Lung microvascular endothelial cell (primary cell): Measurements from ENCODE around the gene NINJ2. TPM values are rescaled to one million over a fixed set of nuclear protein-coding genes. Genes with fewer than 3 reads are reported as not detected.

Experiments
- DNase-seq, 2 donors: peaks; one replicate each; pipeline versions ENCODE4 v3.0.0 to v3.0.0-alpha.2; 2010; ENCODE audit warnings: low read depth in 2 of 2
- total RNA-seq: library from RNA; depleted of rRNA; stranded (reverse); fragments of >200 nt; gene quantifications from 2 replicates; pipeline ENCODE4 v1.2.1, GENCODE V29; 2014

The NINJ2 gene
- total RNA-seq, 1 donor from 2014 or later: 0.79 TPM

- peak in 1 of 2 donors; percentile 46 for DNase-seq
Observed at GRCh38 chr12:571795-572531, 91.3 kb downstream of the NINJ2 start.

DNA sequence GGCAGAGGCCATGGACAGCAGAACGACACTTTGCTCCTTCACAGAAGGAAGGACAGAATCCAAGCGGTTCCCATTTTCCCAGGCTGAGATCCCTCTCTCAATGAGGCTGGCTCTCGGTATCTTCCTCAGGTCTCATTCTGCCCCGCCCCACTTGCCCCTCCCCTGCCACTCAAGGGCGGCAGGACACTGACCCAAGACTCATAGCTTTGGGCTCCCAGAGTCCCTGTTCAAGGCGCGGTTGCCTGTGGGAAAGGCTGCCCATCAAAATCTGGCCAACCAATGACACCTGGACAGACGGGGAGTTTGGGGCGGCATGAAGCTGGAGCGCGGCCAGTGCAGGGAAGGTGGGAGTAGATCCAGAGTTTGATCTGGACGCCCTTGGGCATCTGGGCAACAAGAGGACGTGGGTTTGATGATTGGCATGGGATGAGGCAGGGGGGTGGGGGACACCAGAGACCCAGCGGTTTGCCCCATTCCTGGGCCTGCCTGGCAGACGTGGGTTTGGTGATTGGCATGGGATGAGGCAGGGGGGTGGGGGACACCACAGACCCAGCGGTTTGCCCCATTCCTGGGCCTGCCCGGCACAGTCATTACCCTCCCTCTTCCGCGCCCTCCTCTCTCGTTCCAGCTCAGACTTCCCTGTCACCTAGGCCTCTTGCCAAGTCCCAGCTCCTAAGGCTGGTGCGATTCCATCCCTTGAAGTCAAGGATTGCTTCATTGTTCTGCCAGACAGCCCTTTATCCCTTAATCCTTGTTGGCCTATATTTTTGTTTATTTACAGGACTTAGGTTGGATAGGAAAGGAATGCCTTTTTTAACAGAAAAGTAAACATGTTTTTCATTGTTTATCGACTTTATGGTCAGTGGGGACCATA, 92.1 kb downstream of the NINJ2 start:
- DNase-seq: peak; percentile 47 to 80

GRCh38 chr12:570435-570920, 92.8 kb downstream of the NINJ2 start:
- DNase-seq: peak; percentile 85 to 89

DNA sequence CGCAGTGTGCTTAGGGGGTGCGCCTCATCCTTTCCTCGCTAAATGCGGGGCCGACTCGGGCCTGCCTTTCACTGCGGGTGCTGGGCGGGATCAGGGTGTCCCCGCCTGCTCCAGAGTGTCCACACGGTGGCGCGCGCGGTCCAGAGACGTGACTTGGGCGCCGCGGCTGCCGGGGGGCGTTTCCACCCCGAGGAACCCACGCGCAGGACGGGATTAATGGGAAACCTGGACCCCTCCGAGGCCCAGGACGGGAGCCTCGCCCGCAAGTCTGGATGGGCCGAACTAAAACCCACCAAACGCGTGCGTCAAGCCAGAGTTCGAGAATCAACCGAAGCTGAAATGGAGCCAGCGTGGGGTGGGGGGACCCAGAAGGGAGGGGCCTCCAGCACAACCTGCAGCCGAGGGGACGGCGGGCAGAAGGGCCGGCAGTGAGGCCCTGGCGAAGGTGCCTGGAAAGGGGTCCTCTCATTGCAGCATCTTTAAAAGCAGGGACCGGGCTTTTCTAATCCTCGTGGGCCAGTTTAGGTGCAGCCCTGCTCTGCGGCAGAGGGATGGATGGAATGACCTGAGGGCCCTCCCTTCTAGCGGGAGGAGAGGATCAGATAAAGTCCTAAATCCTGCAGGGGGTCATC, 93.3 kb downstream of the NINJ2 start:
- peak; percentile 87 to 88 for DNase-seq

GRCh38 chr12:569091-569676, 94.1 kb downstream of the NINJ2 start:
- no peak for DNase-seq

DNA sequence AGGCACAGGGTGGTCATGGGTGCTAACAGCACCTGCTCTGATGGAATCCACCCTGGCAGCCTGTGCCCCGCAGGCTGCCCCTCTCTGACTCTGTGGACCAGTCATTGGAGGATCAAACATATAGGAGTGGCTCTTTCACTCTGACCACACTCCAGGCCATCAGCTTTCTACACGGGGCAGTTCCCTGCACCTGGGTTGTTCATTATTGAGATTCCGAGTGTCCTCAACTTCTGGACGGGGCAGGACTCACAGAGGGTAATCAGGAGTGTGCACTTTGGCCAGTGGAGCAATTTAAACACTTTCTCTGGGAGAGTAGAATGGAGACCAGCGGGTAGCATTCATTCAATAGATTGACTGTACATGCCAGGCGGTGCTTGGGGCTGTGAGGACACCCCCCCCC, 94.8 kb downstream of the NINJ2 start:
- no peak for DNase-seq

DNA sequence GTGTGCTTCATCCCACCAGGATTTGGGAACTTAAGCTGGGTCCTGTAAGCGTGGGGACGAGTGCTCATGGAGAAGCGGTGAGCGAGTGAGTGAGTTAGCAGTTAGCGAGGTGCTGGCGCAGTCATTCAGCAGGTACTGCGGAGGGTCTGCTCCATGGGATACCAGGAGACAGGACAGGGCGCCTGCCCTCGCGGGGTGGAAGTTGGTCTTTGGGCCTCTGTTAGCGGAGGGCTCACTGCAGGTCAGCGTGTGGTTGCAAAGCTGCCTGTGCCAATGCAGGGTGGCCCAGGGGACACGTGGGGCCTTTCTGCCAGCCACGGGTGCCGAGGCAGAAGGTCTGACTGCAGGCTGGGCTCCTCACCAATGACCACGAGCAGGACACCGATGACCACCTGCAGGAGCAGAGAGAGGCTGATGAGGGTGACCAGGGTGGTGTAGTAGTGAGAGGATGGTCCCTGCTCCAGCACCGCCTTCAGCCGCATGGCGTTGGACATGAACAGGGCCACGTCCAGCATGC, 97.6 kb downstream of the NINJ2 start:
- no peak for DNase-seq

DNA sequence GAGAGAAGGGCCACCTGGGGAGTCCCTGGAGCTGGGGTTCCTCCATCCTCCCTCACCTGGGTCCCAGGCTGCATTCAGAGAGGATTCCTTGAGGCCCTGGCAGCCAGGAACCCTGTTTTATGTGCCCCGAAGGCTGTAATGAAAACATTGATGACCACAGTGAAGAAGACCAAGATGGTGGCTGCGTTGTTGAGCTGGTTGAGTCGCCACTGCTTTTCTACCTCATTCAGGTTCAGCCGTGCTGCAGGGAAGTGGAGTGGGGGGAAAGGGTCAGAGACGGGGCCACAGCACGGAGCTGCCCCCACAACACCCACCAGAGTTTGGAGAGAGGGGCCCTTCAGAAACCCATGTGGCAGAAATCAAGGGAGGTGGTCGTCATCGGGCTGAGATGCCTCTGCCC, 98.1 kb downstream of the NINJ2 start:
- no peak for DNase-seq

- no peak for DNase-seq
Observed at GRCh38 chr12:563787-564298, 99.4 kb downstream of the NINJ2 start.

GRCh38 chr12:563250-563781, 99.9 kb downstream of the NINJ2 start:
- DNase-seq: no peak

DNA sequence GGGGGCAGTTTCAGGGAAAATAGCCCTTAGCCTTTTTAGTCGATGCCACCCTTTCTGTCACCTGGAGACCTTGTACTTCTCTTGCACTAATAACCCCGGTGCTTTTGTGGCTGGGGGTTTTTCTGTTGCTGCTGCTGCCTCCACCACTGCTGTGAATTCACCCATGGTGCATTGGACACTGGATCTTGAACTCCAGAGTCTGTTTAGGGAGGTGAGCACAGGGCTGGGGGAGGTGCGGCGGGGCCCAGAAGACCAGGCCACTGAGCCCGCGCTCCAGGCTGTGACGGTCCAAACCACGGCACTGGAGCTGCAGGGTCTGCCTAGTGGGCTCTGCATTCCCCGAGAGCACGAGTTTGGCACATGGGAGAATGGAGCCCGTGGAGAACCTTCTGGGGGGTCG, 100.6 kb downstream of the NINJ2 start:
- DNase-seq: no peak

DNA sequence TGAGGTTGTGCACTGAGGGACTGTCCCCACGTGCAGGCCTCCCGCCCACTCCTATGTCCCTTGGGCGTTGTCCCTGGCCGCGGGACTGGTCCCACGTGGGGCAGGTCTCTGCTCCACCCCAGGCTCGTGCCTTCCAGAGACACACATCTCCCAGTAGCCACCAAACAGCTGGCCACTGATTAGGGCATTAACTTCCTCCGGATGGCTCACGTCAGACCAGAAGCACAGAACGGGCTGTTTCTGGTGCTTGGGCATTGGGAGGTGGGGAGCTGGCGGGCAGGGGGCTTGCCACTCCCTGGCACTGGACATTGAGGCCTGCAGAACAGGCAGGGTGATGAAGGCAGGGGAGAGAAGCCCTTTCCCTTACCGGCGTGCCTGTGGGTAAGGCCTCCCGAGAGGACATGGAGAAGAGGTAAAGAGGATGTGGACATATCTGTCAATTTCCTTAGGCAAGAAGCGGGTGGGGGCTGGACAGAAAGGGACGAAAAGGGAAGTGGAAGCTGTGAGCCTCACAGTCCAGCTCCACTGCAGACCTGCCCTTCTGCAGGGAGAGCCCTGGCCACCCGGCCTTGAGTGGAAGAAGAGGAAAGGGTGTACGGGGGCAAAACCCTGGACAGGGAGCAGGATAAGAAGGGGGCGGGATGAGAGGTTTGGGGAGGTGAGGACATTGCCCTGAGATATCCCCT, 101.2 kb downstream of the NINJ2 start:
- DNase-seq: peak; percentile 31 to 48

- no peak for DNase-seq
Observed at GRCh38 chr12:561391-561705, 101.9 kb downstream of the NINJ2 start.

- DNase-seq: no peak
Observed at GRCh38 chr12:560691-561390, 102.4 kb downstream of the NINJ2 start.

DNA sequence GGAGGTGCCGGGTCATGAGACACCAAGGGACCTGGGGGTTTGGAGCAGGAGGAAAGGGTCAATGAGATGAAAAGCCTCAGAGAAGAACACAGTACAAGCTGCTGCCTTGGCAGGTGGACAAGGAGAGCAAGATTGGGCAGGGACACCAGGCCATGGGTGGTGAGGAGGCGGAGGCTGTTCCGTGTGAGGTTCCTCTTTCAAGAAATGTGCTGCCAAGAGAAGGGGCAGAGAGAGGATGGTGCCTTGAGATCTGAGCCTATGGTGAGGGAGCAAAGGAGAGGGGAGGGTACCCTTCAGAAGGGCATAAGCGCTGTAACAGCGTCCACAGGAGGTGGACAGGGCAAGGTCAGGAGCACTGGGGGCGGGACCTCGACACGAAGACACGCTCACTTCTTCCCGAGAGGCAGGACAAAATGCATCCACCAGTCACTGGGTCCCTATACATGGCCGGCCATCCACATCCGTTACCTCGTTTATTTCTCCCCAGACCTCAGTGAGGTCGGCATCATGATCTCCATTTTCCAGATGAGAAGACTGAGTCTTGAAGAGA, 103.3 kb downstream of the NINJ2 start:
- DNase-seq: no peak

- no peak for DNase-seq
Observed at GRCh38 chr12:559208-559905, 103.9 kb downstream of the NINJ2 start.

- no peak for DNase-seq
Observed at GRCh38 chr12:558580-558979, 104.7 kb downstream of the NINJ2 start.

DNA sequence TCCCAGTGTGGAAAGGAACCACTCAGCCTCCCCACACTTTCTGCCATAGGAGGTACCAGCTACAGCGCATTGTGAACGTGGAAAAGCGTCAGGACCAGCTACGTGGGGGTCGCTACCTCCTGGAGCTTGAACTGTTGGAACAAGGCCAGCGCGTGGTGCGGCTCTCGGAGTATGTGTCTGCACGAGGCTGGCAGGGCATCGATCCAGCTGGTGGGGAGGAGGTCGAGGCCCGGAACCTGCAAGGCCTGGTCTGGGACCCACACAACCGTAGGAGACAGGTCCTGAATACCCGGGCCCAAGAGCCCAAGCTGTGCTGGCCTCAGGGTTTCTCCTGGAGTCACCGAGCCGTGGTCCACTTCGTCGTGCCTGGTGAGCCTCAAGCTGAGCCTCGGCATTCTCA, 106.7 kb downstream of the NINJ2 start:
- no peak for DNase-seq

DNA sequence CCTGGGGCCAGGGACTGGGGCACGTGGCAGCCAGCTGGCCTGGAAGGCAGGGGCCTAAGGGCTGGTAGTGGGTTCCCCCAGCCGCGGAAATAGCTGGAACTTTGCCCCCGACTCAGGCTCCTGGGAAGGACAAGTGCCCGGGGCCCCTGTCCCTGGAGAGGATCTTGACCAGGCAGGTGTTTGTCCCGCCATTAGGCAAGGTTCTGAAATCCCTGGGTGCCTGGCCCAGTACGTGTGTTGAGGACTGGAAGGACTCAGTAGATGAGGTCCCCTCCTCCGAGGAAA, 109.3 kb downstream of the NINJ2 start:
- no peak for DNase-seq
